HEK293T (cell line): ENCODE results near the gene TPCN2.

Experiments used
- CTCF ChIA-PET: fragments of 350-600 bp; formaldehyde crosslinking; extraction: SDS; loops from one replicate; lab custom pipeline; 2021; ENCODE audit warnings: antibody characterized with exemption, inconsistent platforms; lab: Yijun Ruan, JAX
- POLR2A ChIA-PET: fragments of 350-600 bp; formaldehyde crosslinking; extraction: SDS; loops from one replicate; lab custom pipeline; 2020; ENCODE audit warnings: antibody characterized with exemption, inconsistent platforms; lab: Yijun Ruan, JAX
- DNase-seq: peaks from one replicate; pipeline ENCODE4 v3.0.0; 2012; ENCODE audit warnings: mixed read lengths; ENCODE audit errors: extremely low spot score
- ARNT ChIP-seq: fragments of 450-650 bp; IDR thresholded peaks from 2 replicates; pipeline ENCODE4 v1.6.1; 2017; ENCODE audit warnings: mild to moderate bottlenecking
- BHLHE40 ChIP-seq: fragments of 450-650 bp; IDR thresholded peaks from 2 replicates; pipeline ENCODE4 v1.6.1; 2016; ENCODE audit warnings: mild to moderate bottlenecking, moderate library complexity, borderline replicate concordance
- CTBP1 ChIP-seq: fragments of 450-650 bp; IDR thresholded peaks from 2 replicates; pipeline ENCODE4 v1.6.1; 2016; ENCODE audit warnings: borderline replicate concordance
- ELF4 ChIP-seq: fragments of 450-650 bp; IDR thresholded peaks from 2 replicates; pipeline ENCODE4 v1.6.1; 2017; ENCODE audit warnings: antibody characterized with exemption
- FOXA1 ChIP-seq: fragments of 450-650 bp; IDR thresholded peaks from 2 replicates; pipeline ENCODE4 v1.6.1; 2016; ENCODE audit warnings: mild to moderate bottlenecking
- FOXK2 ChIP-seq: fragments of 450-650 bp; IDR thresholded peaks from 2 replicates; pipeline ENCODE4 v1.6.1; 2016; ENCODE audit warnings: mild to moderate bottlenecking
- FOXM1 ChIP-seq: fragments of 450-650 bp; IDR thresholded peaks from 2 replicates; pipeline ENCODE4 v1.6.1; 2017; ENCODE audit warnings: mild to moderate bottlenecking, borderline replicate concordance
- HDGF ChIP-seq: fragments of 450-650 bp; IDR thresholded peaks from 2 replicates; pipeline ENCODE4 v1.6.1; 2017; ENCODE audit warnings: antibody characterized with exemption, borderline replicate concordance
- L3MBTL2 ChIP-seq: fragments of 450-650 bp; conservative IDR thresholded peaks from 2 replicates; pipeline ENCODE4 v1.6.1; 2016; ENCODE audit warnings: mild to moderate bottlenecking
- LEF1 ChIP-seq: fragments of 450-650 bp; IDR thresholded peaks from 2 replicates; pipeline ENCODE4 v1.6.1; 2017; ENCODE audit warnings: mild to moderate bottlenecking, borderline replicate concordance
- NFRKB ChIP-seq: fragments of 450-650 bp; IDR thresholded peaks from 2 replicates; pipeline ENCODE4 v1.6.1; 2016; ENCODE audit warnings: mild to moderate bottlenecking, moderate library complexity
- PKNOX1 ChIP-seq: fragments of 450-650 bp; IDR thresholded peaks from 2 replicates; pipeline ENCODE4 v1.6.1; 2016
- SP1 ChIP-seq: fragments of 450-650 bp; IDR thresholded peaks from 2 replicates; pipeline ENCODE4 v1.6.1; 2017
- SUZ12 ChIP-seq: fragments of 450-650 bp; IDR thresholded peaks from 2 replicates; pipeline ENCODE4 v1.6.1; 2016; ENCODE audit warnings: mild to moderate bottlenecking
- TARDBP ChIP-seq: fragments of 450-650 bp; IDR thresholded peaks from 2 replicates; pipeline ENCODE4 v1.6.1; 2016
- ZNF384 ChIP-seq: fragments of 450-650 bp; IDR thresholded peaks from 2 replicates; pipeline ENCODE4 v1.6.1; 2016

The TPCN2 gene

GRCh38 chr11:69035150-69035945 is 13.4 kb upstream of the TPCN2 start:
- no peak for TF ChIP-seq BHLHE40
- TF ChIP-seq HDGF: no peak
- no peak for TF ChIP-seq FOXK2
- no peak for TF ChIP-seq ARNT
- TF ChIP-seq LEF1: no peak
- no peak for TF ChIP-seq ZNF384
- TF ChIP-seq PKNOX1: no peak
- no peak for TF ChIP-seq NFRKB
- ChIA-PET POLR2A (interaction anchor here (1.1 to 1.2 kb wide), 2 partner anchors 13 to 44 kb away, joined by 3 to 5 read pairs; partner anchors contain the start of gene TPCN2), CTCF (no interaction called here)

GRCh38 chr11:69035946-69036340 is 12.8 kb upstream of the TPCN2 start:
- DNase-seq: no peak
- POLR2A ChIA-PET: no interaction called here
- CTCF ChIA-PET: interaction anchor here (0.7 kb wide), 1 partner anchor 807 kb away, joined by 3 read pairs; no protein-coding TSS in a partner anchor
- TF ChIP-seq L3MBTL2 (no peak), FOXA1 (no peak), ZNF384 (no peak), ELF4 (no peak), BHLHE40 (no peak), NFRKB (no peak), FOXM1 (no peak), FOXK2 (no peak), ARNT (no peak), TARDBP (no peak), CTBP1 (no peak)

More at GRCh38 chr11:69035150-69035945, 13.4 kb upstream of the TPCN2 start:
- no peak for DNase-seq

- CTCF ChIA-PET: no interaction called here
- DNase-seq: no peak
- POLR2A ChIA-PET: interaction anchor here (2.3 kb wide), 1 partner anchor 11 kb away, joined by 11 read pairs; the partner anchor contains the start of gene TPCN2
- no peak for TF ChIP-seq FOXK2
- TF ChIP-seq ELF4: no peak
- no peak for TF ChIP-seq PKNOX1
- no peak for TF ChIP-seq TARDBP
- no peak for TF ChIP-seq L3MBTL2
- TF ChIP-seq ZNF384: no peak
- no peak for TF ChIP-seq BHLHE40
- TF ChIP-seq SP1: no peak
- TF ChIP-seq FOXA1: no peak
- no peak for TF ChIP-seq CTBP1
- no peak for TF ChIP-seq NFRKB
- no peak for TF ChIP-seq FOXM1
Observed at GRCh38 chr11:69037074-69037473, 11.7 kb upstream of the TPCN2 start.

GRCh38 chr11:69037544-69037943 is 11.2 kb upstream of the TPCN2 start:
- DNase-seq: no peak
- CTCF ChIA-PET: no interaction called here
- POLR2A ChIA-PET: interaction anchor here (2.3 kb wide), 1 partner anchor 11 kb away, joined by 11 read pairs; the partner anchor contains the start of gene TPCN2
- TF ChIP-seq PKNOX1: no peak
- TF ChIP-seq TARDBP: no peak
- no peak for TF ChIP-seq BHLHE40
- TF ChIP-seq SUZ12: no peak
- no peak for TF ChIP-seq ARNT
- no peak for TF ChIP-seq CTBP1

GRCh38 chr11:69039501-69039900 is 9.2 kb upstream of the TPCN2 start:
- ChIA-PET POLR2A (no interaction called here), CTCF (no interaction called here)
- TF ChIP-seq FOXK2 (no peak), TARDBP (no peak), PKNOX1 (no peak), ARNT (no peak), CTBP1 (no peak), SUZ12 (no peak), BHLHE40 (no peak), SP1 (no peak), L3MBTL2 (no peak), ZNF384 (no peak), NFRKB (no peak), FOXM1 (no peak), ELF4 (no peak), HDGF (no peak), LEF1 (no peak)
- no peak for DNase-seq

GRCh38 chr11:69040051-69040450 is 8.7 kb upstream of the TPCN2 start:
- CTCF ChIA-PET: no interaction called here
- TF ChIP-seq CTBP1 (no peak), HDGF (no peak), BHLHE40 (no peak), FOXA1 (no peak), PKNOX1 (no peak), SUZ12 (no peak), FOXK2 (no peak), LEF1 (no peak)
- no peak for DNase-seq

More at GRCh38 chr11:69040051-69040450, 8.7 kb upstream of the TPCN2 start:
- POLR2A ChIA-PET: no interaction called here
